GM23248 (cell line): Measurements from ENCODE around the gene DLST. TPM values are rescaled to one million over a fixed set of nuclear protein-coding genes. Genes with fewer than 3 reads are reported as not detected.

ENCODE experiments used
- DNase-seq: peaks from one replicate; pipeline ENCODE4 v3.0.0-alpha.2; 2015
- H2AFZ ChIP-seq: fragments of 200-600 bp; sonication (generic); 2 replicates; pipeline ENCODE4 v1.6.1; 2016; ENCODE audit warnings: antibody characterized with exemption
- H3F3A ChIP-seq: fragments of 200-600 bp; sonication (generic); 2 replicates; pipeline ENCODE4 v1.6.1; 2016; ENCODE audit warnings: mild to moderate bottlenecking, antibody characterized with exemption, mixed run types; ENCODE audit not compliant: insufficient read depth
- H3K27ac ChIP-seq: fragments of 200-600 bp; sonication (generic); 2 replicates; pipeline ENCODE4 v1.5.1; 2016; ENCODE audit warnings: mild to moderate bottlenecking
- H3K27me3 ChIP-seq: fragments of 200-600 bp; sonication (generic); replicated peaks from 2 replicates; pipeline ENCODE4 v1.6.1; 2016; ENCODE audit warnings: mild to moderate bottlenecking; ENCODE audit not compliant: insufficient read depth
- H3K36me3 ChIP-seq: fragments of 200-600 bp; sonication (generic); 2 replicates; pipeline ENCODE4 v1.6.1; 2016; ENCODE audit warnings: low read depth, mild to moderate bottlenecking
- H3K4me1 ChIP-seq: fragments of 200-600 bp; sonication (generic); 2 replicates; pipeline ENCODE4 v1.6.1; 2016; ENCODE audit warnings: mild to moderate bottlenecking; ENCODE audit not compliant: insufficient read depth
- H3K4me2 ChIP-seq: fragments of 200-600 bp; sonication (generic); one replicate; pipeline ENCODE4 v1.6.1; 2016; ENCODE audit warnings: mild to moderate bottlenecking; ENCODE audit not compliant: unreplicated experiment
- H3K4me3 ChIP-seq: fragments of 200-600 bp; sonication (generic); 2 replicates; pipeline ENCODE4 v1.5.1; 2016; ENCODE audit warnings: mild to moderate bottlenecking
- H3K79me2 ChIP-seq: fragments of 200-600 bp; sonication (generic); 2 replicates; pipeline ENCODE4 v1.6.1; 2016; ENCODE audit warnings: mild to moderate bottlenecking; ENCODE audit not compliant: insufficient read depth
- H3K9ac ChIP-seq: fragments of 200-600 bp; sonication (generic); 2 replicates; pipeline ENCODE4 v1.6.1; 2016; ENCODE audit warnings: mild to moderate bottlenecking
- H3K9me2 ChIP-seq: fragments of 200-600 bp; sonication (generic); 2 replicates; pipeline ENCODE4 v1.6.1; 2016; ENCODE audit warnings: mixed run types, mild to moderate bottlenecking, moderate library complexity; ENCODE audit not compliant: insufficient read depth
- H3K9me3 ChIP-seq: fragments of 200-600 bp; sonication (generic); one replicate; pipeline ENCODE4 v1.6.1; 2017; ENCODE audit warnings: low read depth
- H4K20me1 ChIP-seq: fragments of 200-600 bp; sonication (generic); 2 replicates; pipeline ENCODE4 v1.6.0; 2016; ENCODE audit not compliant: insufficient read depth
- EZH2 ChIP-seq: fragments of 200-600 bp; sonication (generic); IDR thresholded peaks from 2 replicates; pipeline ENCODE4 v1.6.1; 2018; ENCODE audit warnings: antibody characterized with exemption, mild to moderate bottlenecking; ENCODE audit not compliant: insufficient read depth, poor library complexity, severe bottlenecking
- EZH2phosphoT487 ChIP-seq: fragments of 200-600 bp; sonication (generic); IDR thresholded peaks from 2 replicates; pipeline ENCODE4 v1.6.1; 2018; ENCODE audit warnings: antibody characterized with exemption, moderate library complexity, mild to moderate bottlenecking, low read depth; ENCODE audit not compliant: insufficient read depth
- WGBS, 2 experiments: methylation state at CpG; one replicate each; pipeline ENCODE4 v1.1.6; 2015 to 2017; ENCODE audit warnings: low lambda C conversion rate in 2 of 2, low coverage in 1 of 2; ENCODE audit errors: missing lambda C conversion rate in 2 of 2; 5-methylcytosine and 5-hydroxymethylcytosine counted together
- in situ Hi-C: fragments of 300-500 bp; cut with MboI; formaldehyde crosslinking; loops from 2 replicates; pipeline ENCODE4 v1.15.0; 2020
- polyA plus RNA-seq: library from polyadenylated mRNA; unstranded; fragments of >200 nt; fragmentation: Nextera tagmentation; extraction: Ambion mirVana; gene quantifications from 2 replicates; pipeline ENCODE4 v1.2.1, GENCODE V29; 2016
- total RNA-seq: library from RNA; depleted of rRNA; stranded (reverse); fragments of >200 nt; shearing (Covaris generic); gene quantifications from 2 replicates; pipeline ENCODE4 v1.2.3, GENCODE V29; 2014

The DLST gene
- total and polyA plus RNA-seq, 2 experiments from 2014 or later, result 11.8 to 60.8 TPM

DNA sequence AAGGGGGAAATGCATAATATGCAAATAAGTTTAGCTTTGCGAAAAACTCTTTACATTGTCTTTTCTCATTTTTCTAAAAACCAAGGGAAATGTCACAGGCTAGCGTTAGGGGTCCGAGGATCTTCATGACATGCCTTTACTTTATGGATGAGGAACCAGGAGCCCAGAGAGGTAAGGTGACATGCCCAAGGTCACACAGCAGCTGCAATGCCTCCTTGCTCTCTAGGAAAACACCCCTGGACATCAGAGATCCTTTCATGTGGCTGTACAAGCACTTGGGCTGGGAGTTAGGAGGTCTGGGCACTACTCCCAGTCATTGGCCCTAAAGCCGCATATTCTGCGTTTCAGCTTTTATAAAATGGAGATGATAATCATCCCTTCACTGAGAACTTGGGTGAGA, 6.5 kb upstream of the DLST start:
- Histone ChIP-seq H2AFZ (no peak overlapping the region), H3K79me2 (no peaks in the 10 kb centered on the region), H3K4me3 (no peak overlapping the region), H4K20me1 (no peaks in the 10 kb centered on the region), H3K27me3 (no peaks in the 10 kb centered on the region), H3K4me2 (no peak overlapping the region), H3K9ac (no peak overlapping the region), H3K9me2 (no peaks in the 10 kb centered on the region), H3K36me3 (no peaks in the 10 kb centered on the region), H3K27ac (no peak overlapping the region), H3K4me1 (no peaks in the 10 kb centered on the region), H3K9me3 (no peaks in the 10 kb centered on the region), H3F3A (no peaks in the 10 kb centered on the region)
- WGBS, 2 experiments, result 93 to 100% methylated on average over 5 of the region's 5 CpGs
- in situ Hi-C loops, result no loop called here
- no peak for DNase-seq
- no peak for TF ChIP-seq EZH2phosphoT487

DNA sequence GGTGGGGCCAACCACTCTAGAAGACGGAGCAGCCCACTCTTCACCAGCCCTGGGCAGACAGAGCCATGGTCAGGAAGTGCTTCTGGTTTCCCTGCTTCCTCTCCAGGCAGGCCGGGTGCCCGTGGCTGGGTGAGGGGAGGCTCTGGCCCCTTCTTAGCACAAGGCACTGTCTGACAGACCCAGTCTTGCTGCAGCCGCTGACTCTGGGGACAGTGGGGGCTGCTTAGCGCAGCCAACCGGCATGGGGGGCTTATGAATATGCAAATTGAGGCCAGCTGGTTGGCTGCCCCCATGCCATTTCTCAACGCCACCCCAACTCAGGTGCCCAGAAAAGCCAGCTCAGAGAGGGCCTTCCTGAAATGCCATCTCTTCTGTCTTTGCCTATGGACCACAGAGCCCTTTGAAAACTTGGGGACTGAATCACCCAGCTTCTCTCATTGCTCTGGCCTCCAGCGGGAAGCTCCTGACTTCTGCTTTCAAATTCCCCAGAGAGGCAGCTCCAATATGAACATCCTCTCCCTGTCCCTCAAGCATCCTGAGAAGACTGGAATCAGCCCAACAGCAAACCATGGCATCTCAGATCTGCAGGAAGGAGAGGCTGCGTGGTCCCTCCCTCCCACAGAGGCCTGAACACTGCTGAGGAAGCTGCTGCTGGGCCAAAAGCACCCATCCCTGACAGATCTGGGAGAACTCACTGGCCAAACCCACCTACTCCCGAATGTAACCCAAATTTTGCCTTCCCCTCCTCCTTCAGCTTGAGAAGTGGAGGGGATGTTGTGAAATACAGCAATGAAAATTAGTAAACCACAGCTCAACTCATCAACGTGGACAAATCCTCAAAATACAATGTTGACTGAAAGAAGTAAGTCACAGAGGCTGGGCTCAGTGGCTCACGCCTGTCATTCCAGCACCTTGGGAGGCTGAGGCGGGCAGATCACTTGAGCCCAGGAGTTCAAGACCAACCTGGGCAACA, 5.5 kb upstream of the DLST start, which contains the start of gene PROX2:
TSS of gene PROX2 (minus strand) at position 205 of the 973 bp plus-strand sequence. CDS start 12,311 bp downstream, outside the sequence.
- H3K27me3 ChIP-seq, result no peaks in the 10 kb centered on the region
- no peaks in the 10 kb centered on the region for H3K9me2 ChIP-seq
- H4K20me1 ChIP-seq, result no peaks in the 10 kb centered on the region
- H3K4me2 ChIP-seq, result no peak within 1 kb of the TSS
- peak; percentile 40 for DNase-seq
- in situ Hi-C loops, result no loop called here
- no peak within 1 kb of the TSS for H3K9ac ChIP-seq
- no peaks in the 10 kb centered on the region for H3K36me3 ChIP-seq
- no peak within 1 kb of the TSS for H3K4me3 ChIP-seq
- no peaks in the 10 kb centered on the region for H3K9me3 ChIP-seq
- H3F3A ChIP-seq, result no peaks in the 10 kb centered on the region
- no peak within 1 kb of the TSS for H3K27ac ChIP-seq
- TF ChIP-seq EZH2 (no peak), EZH2phosphoT487 (no peak)
- 0 out of 2 replicates have a peak within 1 kb of the TSS, but pooled peaks have one; percentile 29 for H2AFZ ChIP-seq
- H3K4me1 ChIP-seq, result no peaks in the 10 kb centered on the region
- no peaks in the 10 kb centered on the region for H3K79me2 ChIP-seq
- WGBS, 2 experiments, result 65 to 69% methylated on average over 13 of the region's 13 CpGs

DNA sequence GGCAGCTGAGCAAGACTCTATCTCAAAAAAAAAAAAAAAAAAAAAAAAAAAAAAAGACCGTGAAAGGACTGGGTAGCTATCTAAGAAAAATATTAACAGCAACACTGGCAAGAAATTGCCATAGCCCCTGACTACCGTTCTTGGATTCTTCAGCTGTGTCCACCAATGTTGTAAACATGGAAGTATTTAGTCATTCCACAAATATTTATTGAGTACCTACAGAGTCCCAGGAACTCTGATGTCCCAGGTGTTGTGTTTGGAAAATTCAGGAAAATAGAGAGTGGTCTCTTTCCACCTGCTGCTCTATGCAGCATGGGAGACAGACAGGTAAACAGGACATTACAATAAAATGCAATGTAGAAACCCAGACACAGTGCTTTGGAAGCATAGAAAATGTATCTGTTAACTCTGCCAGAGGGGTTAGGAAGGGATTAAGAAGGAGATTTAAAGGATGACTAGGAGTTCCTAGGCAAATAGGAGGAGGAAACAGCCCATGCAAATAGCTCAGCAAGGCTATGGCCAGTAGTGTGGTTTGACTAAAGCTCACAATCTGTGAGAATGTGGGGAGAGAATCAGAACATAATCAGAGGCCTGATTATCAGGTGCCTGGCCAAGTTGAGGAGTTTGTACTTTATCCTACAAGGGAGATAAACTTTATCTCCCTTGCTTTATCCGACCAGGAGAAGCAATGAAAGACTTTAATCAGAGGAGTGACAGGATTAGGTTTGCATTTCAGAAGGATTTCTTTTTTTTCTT, 2.1 kb upstream of the DLST start:
- no peak overlapping the region for H3K4me2 ChIP-seq
- peaks cover 13% of the 10 kb centered on the region for H3K4me1 ChIP-seq
- peaks cover 10% of the 10 kb centered on the region; the same call in 1 of the 2 replicates for H4K20me1 ChIP-seq
- H3K27me3 ChIP-seq, result no peaks in the 10 kb centered on the region
- H2AFZ ChIP-seq, result no peak overlapping the region
- in situ Hi-C loops, result no loop called here
- no peaks in the 10 kb centered on the region for H3K9me3 ChIP-seq
- TF ChIP-seq EZH2 (no peak), EZH2phosphoT487 (no peak)
- peaks cover 22% of the 10 kb centered on the region for H3F3A ChIP-seq
- no peak for DNase-seq
- no peaks in the 10 kb centered on the region for H3K9me2 ChIP-seq
- 48 to 52% methylated on average over 3 of the region's 3 CpGs for WGBS, 2 experiments
- H3K36me3 ChIP-seq, result no peaks in the 10 kb centered on the region
- no peak overlapping the region for H3K9ac ChIP-seq
- H3K27ac ChIP-seq, result no peak overlapping the region
- H3K79me2 ChIP-seq, result peaks cover 28% of the 10 kb centered on the region
- H3K4me3 ChIP-seq, result no peak overlapping the region

GRCh38 chr14:74882103-74882920, 596 bp downstream of the DLST start:
- H4K20me1 ChIP-seq, result peaks cover 18% of the 10 kb centered on the region; the same call in 1 of the 2 replicates
- peak overlapping the region; percentile 96 for H3K4me2 ChIP-seq
- no peak for TF ChIP-seq EZH2
- no peak for TF ChIP-seq EZH2phosphoT487
- peak; percentile 90 for DNase-seq
- H3K4me3 ChIP-seq, result peak overlapping the region; percentile 93
- in situ Hi-C loops, result no loop called here
- no peaks in the 10 kb centered on the region for H3K9me3 ChIP-seq
- peaks cover 38% of the 10 kb centered on the region for H3K4me1 ChIP-seq
- H3K9me2 ChIP-seq, result no peaks in the 10 kb centered on the region
- peaks cover 49% of the 10 kb centered on the region for H3K79me2 ChIP-seq
- 1 to 4% methylated on average over 29 to 39 of the region's 49 CpGs for WGBS, 2 experiments
- no peaks in the 10 kb centered on the region for H3K36me3 ChIP-seq
- H3K27ac ChIP-seq, result peak overlapping the region; percentile 96
- peak overlapping the region; percentile 98 for H3K9ac ChIP-seq
- H3F3A ChIP-seq, result peaks cover 47% of the 10 kb centered on the region
- peak overlapping the region; percentile 98 for H2AFZ ChIP-seq
- H3K27me3 ChIP-seq, result no peaks in the 10 kb centered on the region
